ENCODE data around the gene OXNAD1.
A peak's percentile ranks its signal among the peaks of the same experiment; 100 is the strongest.

OXNAD1 gene

DNA sequence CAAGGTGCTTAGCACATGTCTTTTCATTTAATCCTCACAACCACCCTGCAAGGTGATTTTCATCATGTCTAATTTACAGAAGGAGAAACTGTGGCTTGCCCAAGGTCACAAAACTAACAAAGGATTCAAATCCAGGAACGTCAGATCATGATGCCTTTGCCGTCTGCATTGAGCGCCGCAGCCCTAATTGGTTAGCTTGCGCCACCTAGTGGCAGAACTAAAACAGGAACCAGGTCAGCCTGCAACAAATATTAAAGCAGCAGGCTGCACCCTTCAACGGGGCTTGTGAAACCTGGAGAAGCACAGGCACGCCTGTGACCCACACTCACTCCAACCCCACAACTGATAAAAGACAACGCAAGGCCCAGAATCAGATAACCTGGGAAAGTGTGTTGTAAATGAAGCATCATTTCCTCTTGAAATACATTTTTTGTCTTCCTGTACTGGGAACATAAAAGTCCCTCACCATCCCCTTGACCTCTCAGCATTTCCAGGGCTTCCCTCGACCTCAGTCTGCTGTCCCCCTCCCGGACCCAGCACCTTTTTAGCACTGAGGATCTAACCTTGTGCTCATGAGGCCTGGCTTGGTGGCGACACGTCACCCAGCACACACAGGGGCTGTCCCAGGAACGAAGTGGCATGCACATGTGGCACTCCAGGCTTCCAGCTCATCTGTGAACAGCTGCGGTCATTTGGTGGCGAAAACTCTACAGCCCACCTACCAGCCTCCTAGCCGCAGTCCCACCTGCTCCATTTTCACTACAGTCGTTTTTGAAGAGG, 17.5 kb upstream of the OXNAD1 start:
- peak; percentile 86 for DNase-seq

DNA sequence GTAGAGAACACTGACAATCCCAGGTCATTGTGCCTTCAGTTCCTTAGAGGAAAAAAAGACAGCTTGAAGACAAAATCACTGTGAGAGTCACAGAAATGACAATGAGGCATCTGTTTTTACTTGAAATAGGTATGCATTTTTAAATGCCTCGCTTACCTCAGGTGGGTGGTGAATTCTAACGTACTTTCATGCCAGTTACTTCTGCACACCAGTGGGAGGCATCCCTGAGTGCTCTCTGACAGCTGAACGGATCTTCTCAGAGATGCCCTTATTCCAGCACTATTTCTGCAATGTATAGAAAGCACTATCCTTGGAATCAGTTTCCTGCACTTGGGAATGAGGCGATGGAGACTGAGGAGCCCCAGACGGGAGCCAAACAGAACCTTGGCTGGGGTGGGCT, 16.5 kb upstream of the OXNAD1 start:
- no peak for DNase-seq

DNA sequence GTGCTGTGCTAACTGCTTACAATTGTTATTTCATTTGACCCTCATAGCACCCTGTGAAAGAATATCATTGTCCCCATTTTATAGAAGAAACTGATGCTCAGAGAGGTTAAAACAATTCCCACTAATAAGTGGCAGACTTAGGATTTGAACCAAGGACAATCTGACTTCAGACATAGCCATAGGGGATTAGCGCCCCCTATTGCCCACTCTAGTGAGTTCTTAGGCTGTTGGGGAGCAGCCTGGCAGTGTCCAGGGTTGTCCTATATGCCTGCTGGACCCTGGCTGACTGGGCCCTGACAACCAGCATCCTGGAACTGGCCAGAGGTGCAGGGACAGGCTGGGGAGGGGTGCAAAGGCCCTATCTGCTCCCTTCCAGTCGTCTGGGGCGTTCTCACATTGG, 15.7 kb upstream of the OXNAD1 start:
- DNase-seq = peak; percentile 35

DNA sequence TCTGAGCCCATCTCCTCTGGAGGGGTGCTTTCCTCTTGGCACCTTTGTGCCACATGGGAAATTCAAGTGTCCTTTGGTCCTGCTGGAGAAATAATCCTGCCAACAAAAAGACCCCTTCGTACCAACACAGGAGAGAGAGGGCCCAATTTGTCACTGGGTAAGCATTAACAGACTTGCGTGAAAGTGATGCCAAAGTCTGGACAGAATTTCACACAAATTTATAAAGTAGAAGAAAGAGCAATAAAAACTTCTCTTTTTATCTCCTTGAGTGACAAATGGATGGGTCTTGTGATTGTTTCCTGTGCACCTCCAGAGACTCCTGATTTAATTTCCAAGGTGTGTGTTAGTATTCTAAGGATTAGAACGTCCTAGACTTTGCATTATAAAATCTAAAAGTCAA, 15.1 kb upstream of the OXNAD1 start:
- DNase-seq = no peak

DNA sequence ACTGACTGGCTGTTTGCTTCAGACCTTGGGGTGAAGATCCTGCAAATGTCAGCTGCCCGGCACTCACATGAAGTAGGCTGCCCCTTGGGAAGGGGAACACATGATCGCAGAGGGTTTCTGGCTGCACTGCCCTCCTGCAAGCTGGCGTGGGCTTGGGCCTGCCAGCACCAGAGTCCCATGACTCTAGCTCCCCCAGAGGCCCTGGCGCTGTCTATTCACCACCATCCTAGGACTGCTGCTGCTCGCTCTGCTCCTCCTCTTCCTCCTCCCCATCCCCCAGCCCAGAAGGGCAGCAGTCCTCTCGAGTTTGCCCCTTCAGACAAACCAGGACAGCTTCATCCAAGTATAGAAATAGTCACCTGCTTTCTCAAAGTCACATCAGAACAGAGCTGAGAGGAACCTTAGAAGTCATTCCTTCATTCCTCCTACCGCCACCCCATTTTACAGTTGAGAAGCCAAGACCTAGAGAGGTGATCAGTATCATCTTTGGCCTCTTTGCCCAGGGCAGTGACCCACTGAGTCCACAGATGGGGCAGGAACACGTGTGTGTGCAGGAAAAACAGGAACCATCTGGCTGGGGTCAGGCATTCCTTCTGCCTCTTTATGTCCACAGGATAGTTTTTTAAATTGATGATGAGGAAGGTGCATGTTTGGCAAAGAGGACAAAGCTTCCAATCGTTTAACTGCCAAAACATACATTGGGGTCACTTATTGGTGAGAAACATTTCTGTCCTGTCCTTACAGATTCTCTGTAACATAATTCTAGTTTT, 13.5 kb upstream of the OXNAD1 start:
- DNase-seq = no peak

DNA sequence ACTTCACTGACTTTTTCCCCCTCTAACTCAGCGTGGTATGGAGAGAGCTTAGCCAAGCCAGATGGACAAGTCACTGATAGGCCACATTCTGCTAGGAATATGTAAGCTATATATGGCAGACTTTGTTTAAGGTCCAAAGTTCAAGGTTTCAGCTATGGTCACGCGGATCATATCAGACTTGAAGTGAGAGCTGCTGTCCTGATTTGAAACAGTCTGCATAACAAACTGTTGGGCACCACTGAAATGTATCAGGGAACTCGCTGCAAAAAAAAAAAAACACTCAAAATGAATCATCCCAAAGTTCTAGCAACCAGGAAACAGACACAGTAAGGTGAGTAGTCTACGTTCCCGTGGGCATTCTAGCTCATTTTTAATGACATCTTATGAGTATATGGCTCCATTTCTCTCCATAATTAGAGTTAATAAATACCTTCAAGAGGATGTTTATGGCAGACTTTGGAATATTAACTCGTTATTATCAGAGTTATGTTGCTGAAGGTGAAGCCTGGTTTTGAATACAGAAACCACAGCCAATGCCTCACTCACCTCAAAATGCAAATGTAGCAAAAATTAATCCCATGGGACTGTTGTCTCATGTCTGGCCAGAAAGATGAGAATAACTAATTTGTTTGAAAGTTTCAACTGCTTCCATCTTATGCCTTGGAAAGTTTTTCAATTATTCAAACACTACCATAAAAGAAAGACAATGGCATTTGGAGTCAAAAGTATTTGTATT, 12.6 kb upstream of the OXNAD1 start:
- no peak for DNase-seq

DNA sequence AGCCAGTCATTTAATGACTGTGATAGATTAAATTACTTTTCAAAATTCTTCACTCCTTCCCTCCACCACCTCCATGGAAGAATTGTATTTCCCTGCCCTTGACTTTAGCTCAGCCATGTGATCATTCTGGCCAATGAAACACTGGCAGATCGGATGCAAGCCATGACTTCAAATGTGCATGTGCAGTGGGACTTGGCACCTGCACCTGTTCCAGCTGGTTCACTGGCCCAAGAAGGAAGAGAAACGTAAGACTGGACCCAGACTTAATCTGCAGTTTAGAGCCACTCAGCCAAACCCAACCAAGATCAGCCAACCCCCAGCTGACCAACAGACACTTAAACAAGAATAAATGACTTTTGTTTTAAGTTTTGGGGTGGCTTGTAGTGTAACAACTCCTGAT, 12.0 kb upstream of the OXNAD1 start:
- DNase-seq = no peak

DNA sequence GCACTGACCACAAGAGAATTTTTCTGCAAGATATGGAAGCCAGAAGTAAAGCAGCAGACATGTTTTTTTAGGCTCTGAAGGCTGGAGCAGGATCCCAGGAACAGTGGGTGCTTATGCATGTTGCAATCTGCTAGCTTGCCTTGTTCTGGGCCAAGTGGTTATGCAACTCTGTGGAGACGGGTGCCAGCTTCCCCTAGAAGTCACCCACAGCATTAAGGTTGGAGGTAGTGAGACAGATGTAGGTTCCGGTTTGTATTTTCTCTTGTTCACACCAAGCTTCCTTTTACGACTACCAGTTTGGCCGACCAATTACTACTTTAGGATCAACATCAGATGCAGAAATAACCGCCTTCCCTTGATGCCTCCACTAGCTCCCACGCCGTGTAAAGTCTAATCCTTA, 11.4 kb upstream of the OXNAD1 start:
- no peak for DNase-seq

DNA sequence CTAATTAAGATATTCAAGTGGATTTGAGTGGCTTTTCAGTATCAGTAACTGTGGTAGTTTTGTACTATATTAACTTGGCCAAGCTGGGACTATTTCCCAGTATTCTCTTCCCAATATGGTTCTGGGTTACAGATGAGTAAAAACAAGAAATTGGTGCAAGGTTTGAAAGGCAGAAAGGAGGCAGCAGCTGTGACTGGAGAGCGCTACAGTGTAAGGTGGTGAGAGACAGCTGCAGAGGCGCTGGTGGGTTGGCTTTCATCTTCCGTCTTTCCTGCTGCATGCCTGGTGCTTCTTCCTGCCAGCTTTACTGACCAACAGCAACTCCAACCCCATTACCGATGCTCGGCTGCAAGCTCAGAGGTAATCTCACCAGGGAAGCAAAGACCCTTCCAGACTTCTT, 10.1 kb upstream of the OXNAD1 start:
- DNase-seq = no peak

DNA sequence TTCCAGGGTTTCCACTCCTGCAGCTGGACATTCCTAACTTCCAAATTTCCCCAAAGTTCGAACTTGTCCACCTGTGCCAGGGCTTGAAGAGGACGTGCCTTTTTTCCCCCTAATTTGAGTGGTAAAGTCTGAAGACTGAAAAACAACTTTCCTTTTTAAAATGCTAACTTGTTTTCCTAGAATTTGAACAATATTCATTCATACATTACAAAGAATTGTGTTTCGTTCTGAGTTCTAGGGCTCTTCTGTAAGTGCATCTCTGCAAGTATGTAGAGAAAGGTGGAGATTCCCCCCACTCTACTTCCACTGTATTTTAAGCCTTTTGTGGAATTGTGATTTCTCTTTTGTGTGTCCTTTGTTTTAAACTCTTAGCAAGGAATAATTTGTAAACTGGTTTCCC, 9.7 kb upstream of the OXNAD1 start:
- no peak for DNase-seq

DNA sequence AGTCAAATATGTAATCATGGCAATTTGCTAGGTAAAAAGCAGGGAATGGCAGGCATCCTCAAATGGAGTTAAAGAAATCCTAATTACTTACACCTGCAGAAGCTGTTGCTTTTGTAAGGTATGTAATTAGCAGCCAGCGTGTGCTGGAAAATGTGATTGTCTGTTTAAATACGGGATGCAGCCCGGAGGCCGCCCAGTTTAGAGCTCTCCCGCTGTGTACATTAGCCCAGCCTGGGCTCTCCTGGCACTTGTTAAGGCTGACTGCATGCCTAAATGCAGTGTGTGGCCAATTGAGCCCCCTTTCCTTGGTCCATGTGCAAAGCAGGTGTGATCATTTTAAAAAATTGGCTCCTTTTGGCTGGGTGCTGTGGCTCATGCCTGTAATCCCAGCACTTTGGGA, 9.3 kb upstream of the OXNAD1 start:
- no peak for DNase-seq

DNA sequence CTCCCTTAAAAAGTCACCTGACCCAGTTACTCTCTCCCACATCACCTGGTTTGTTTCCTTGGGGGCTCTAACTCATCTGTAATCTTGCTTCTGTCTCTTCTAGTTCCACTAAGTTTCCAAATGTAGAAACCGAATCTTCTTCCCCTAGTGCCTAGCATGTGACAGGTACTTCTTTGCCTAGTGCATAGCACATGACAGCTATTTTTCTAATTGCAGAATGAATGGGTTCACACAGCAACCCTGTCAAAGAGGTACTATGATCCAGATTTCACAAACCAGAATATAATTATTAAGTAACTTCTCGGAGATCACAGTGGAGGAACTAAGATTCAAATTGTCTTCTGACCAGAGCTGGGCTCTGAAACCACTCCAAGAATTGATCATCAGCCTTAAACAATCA, 7.7 kb upstream of the OXNAD1 start:
- no peak for DNase-seq

DNA sequence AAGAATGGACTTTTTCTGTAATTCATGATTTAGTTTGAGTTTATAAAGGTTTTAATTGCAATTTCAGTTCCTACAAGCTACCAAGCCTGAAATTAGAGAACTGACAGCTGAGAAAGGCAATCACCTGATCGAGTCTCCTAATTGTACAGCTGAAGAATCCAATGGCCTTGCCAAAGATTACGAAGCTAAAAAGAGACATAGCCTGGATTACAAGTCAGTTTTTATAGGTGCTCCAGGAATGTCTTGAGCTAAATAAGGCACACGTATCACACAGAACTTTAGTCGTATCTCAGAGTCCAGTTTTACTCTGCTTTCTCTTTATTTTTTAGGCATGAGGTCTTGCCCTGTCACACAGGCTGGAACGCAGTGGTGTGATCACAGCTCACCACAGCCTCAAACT, 6.8 kb upstream of the OXNAD1 start:
- no peak for DNase-seq

DNA sequence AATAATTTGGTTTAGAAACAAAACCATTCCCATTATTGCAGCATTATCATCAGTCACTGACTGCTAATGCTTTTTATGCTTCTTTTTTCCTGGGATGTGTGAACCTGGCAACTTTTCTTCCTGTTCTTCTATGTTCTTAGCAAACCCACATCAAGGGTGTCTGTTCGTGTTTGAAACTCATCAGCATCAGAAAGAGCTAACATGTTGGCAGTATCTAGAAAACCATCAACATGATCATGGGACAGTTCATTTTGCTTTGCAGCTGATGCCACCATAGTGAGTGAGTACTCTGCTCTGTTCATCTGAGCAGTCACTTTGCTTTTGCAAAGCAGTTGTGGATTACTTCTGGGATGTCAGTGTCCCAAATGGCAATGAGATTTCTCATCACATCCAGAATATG, 6.1 kb upstream of the OXNAD1 start:
- DNase-seq = no peak

DNA sequence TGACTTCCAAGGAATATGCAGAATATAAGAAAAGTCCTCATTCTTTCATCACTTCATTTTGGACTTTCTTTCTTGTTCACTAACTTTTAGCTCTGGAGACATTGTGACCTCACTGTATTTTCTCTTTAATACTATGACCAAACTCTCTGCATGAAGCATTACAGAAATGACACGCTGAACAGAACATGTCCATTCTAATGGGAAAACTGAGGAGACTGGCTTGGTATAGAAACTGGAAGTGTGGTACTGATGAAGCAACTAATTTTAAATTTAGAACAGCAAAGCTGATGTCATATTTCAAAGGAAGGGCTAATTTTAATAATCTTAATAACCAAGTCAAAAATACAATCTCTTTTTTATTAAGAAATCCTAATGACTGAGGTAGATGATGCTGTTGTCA, 5.0 kb upstream of the OXNAD1 start:
- DNase-seq = no peak

DNA sequence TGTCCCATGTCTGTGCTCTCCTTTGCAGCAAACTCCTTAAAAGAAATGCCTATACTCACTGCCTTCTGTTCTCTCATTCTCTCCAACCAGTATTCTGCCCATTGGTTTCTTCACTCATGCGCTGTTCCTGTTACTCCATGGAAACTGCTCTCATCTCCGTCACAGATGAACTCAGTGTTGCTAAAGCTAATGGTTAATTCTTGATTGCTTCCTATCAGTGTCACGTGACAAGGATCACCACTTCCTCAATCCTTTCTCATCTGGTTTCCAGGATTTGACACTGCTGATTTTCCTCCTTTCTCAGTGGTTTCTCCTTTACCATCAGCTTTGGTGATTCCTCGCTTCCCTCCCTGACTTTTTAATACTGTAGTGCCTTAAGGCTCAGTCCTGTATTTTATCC, 2.8 kb upstream of the OXNAD1 start:
- no peak for DNase-seq

DNA sequence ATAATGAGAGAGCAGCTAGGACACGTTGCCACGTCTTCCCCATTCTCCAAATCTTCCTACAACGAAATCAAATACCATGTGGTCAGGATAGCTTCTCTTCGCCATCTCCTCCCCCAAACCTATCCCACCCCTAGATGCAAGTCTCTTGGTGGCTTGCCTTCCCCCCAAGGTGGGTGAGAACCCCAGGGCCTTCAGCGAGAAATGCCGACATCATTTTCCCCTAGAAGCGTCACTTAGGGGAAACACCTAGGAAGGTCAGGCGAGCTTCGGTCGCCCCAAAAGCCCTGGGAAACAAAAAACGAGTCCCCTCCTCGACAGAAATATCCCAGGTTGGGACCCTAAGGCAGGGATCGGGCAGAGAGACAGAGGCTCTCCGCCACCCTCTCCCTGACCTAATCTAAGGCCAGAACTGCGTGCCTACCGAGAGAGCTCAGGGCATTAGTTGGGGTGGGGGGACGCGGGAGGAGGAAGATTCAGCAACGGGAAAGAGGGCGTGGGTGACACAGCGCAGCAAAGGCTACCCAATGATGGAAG, 771 bp upstream of the OXNAD1 start:
- DNase-seq = no peak

DNA sequence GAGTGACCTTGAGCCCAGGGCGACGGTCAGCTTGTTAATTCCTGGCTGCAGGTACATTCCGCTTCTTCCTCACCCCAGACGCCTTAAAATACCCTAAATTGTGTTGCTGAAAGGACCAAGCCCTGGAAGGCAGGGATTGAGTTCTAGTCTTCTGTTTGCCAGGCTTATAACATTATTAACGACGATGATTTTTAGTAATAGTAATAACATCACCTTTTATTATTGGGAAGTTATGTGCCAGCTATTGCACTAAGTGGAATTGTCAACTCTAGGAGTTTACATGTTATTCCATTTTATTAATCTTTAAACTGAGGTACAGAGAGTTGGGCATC, 409 bp downstream of the OXNAD1 start:
- no peak for DNase-seq

DNA sequence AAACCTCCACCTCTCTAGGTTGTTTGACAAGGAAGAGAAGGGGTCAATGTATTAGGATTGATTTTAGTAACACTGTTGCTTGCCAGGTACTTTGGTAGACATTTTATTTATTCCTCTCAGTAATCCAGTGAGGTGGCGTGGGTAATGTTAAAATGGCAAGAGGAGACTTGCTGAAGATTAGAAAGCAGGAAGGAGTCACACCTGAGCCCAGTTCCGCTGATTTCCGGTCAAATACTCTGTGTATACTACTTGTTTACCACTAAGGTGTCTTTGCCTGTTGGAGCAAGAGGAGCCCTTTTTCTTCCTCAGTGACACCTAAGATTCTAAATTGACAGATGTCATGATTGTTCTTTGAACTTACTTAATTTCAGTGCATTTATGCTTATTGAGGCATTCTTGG, 1.7 kb downstream of the OXNAD1 start:
- no peak for DNase-seq

DNA sequence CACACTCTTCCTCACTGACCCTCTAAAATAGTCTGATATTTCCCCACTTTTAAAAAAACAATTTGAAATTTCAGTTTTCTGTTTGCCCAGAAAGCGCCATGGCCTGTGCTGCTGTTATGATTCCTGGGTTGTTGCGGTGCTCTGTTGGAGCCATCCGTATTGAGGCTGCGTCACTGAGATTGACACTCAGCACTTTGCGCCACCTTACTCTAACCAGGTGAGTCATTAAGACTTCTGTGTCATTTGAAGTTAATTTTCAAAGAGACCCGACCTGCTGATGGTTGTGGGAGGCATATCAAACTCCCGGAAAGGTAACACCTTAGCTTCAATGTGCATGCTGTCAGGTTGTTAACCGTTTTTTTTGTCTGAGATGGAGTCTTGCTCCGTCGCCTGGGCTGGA, 5.8 kb downstream of the OXNAD1 start:
- no peak for DNase-seq

DNA sequence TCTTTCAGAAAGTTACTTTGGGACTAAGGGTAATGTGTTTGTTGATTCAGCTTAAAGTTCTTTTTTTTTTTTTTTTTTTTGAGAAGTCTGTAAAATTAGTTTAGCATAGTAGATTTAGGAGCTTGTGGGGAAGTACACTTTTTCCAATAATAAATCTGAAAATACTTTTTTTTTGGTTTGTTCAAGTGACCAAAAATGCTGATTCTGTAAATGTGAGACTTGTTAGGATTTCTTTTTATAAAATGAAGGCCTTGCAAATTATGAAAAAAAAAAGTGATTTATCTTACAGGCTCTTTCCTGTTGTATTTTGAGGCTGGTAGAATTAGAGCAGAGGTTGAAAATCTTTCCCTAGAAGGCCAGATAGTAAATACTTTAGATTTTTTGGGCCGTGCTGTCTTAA, 7.6 kb downstream of the OXNAD1 start:
- DNase-seq = no peak

DNA sequence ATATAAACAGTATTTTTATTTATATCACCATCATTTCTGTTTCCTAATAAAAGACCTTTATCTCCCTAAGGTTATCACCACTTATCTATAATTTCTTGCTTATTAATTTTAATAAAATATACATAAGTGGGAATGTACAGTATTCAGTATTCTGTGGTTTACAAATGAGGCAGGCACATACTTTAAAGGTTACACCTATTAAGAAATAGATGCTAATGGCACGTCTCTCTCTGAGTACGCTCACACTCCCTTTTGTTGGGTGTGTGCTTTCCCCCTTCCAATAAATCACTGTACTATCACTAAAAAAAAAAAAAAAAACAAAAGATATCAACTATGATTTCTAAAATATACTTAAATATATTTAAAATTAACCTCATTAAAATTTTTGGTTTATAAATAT, 8.9 kb downstream of the OXNAD1 start:
- DNase-seq = no peak

DNA sequence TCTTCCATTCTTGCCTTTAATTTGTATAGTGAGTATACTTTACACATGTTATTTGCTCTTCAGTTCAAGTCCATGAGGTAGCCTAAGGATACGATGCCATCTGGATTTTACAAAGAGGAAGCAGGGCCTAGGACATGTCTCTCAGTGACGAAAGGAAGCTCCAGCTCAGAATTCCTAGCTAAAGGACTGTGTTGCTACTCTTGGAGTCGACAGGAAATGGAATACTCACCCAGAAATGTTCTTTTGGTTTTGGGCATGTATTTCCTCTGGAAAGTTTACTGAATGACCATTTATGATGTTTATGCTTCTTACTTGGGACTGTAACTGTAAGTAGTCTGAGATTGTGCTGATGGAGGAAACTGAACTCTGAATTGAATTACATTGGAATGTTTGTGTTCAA, 12.5 kb downstream of the OXNAD1 start:
- no peak for DNase-seq

Measured in fibroblast of upper back skin (primary cell).